Karpas-422 (cell line): Measurements from ENCODE around the gene LETM1. TPM values are rescaled to one million over a fixed set of nuclear protein-coding genes. Genes with fewer than 3 reads are reported as not detected.
"Not testable (repeated sequence)": the region's sequence is repeated elsewhere in the genome, so short reads cannot be mapped to it uniquely, and the experiment has no call there.

Experiments used
- DNase-seq: peaks from one replicate; pipeline ENCODE4 v3.0.0-alpha.2; 2015
- H2AFZ ChIP-seq: fragments of 200-600 bp; sonication (generic); 2 replicates; pipeline ENCODE4 v1.6.1; 2014; ENCODE audit warnings: antibody characterized with exemption, low read length, mixed read lengths
- H3K27ac ChIP-seq: fragments of 200-600 bp; sonication (generic); 2 replicates; pipeline ENCODE4 v1.5.1; 2014; ENCODE audit warnings: mild to moderate bottlenecking, low read length, moderate library complexity
- H3K27me3 ChIP-seq: fragments of 200-600 bp; sonication (generic); 2 replicates; pipeline ENCODE4 v1.6.1; 2014; ENCODE audit warnings: low read length, mixed read lengths
- H3K36me3 ChIP-seq: fragments of 200-600 bp; sonication (generic); 2 replicates; pipeline ENCODE4 v1.6.1; 2014; ENCODE audit warnings: low read length, mixed read lengths; ENCODE audit not compliant: insufficient read depth
- H3K4me1 ChIP-seq: fragments of 200-600 bp; sonication (generic); 2 replicates; pipeline ENCODE4 v1.6.1; 2014; ENCODE audit warnings: mild to moderate bottlenecking, low read length, mixed read lengths
- H3K4me2 ChIP-seq: fragments of 200-600 bp; sonication (generic); 2 replicates; pipeline ENCODE4 v1.6.1; 2014; ENCODE audit warnings: low read length, low read depth, mild to moderate bottlenecking; ENCODE audit not compliant: poor library complexity, severe bottlenecking
- H3K4me3 ChIP-seq: fragments of 200-600 bp; sonication (generic); 2 replicates; pipeline ENCODE4 v1.5.1; 2014; ENCODE audit warnings: mild to moderate bottlenecking, antibody characterized with exemption, low read length, mixed read lengths
- H3K79me2 ChIP-seq: fragments of 200-600 bp; sonication (generic); 2 replicates; pipeline ENCODE4 v1.6.1; 2014; ENCODE audit warnings: mild to moderate bottlenecking, low read length, mixed read lengths
- H3K9ac ChIP-seq: fragments of 200-600 bp; sonication (generic); 2 replicates; pipeline ENCODE4 v1.6.0; 2014; ENCODE audit warnings: low read length
- H3K9me2 ChIP-seq: fragments of 200-600 bp; sonication (generic), shearing (Covaris generic); replicated peaks from 2 replicates; pipeline ENCODE4 v1.6.0; 2014; ENCODE audit warnings: mild to moderate bottlenecking, low read length, moderate library complexity; ENCODE audit not compliant: insufficient read depth
- H3K9me3 ChIP-seq: fragments of 300-700, 200-600 bp; sonication (generic); 2 replicates; pipeline ENCODE4 v1.6.1; 2014; ENCODE audit warnings: low read length, mixed read lengths
- H4K20me1 ChIP-seq: fragments of 200-600 bp; sonication (generic); 2 replicates; pipeline ENCODE4 v1.6.1; 2014; ENCODE audit warnings: mild to moderate bottlenecking, antibody characterized with exemption, low read length, low read depth; ENCODE audit not compliant: insufficient read depth
- total RNA-seq: library from RNA; depleted of rRNA; stranded (reverse); fragments of >200 nt; shearing (Covaris generic); gene quantifications from 2 replicates; pipeline ENCODE4 v1.2.3, GENCODE V29; 2014; ENCODE audit warnings: low replicate concordance

Gene LETM1
- total RNA-seq, 1 experiment from 2014 or later, result 25.2 TPM

DNA sequence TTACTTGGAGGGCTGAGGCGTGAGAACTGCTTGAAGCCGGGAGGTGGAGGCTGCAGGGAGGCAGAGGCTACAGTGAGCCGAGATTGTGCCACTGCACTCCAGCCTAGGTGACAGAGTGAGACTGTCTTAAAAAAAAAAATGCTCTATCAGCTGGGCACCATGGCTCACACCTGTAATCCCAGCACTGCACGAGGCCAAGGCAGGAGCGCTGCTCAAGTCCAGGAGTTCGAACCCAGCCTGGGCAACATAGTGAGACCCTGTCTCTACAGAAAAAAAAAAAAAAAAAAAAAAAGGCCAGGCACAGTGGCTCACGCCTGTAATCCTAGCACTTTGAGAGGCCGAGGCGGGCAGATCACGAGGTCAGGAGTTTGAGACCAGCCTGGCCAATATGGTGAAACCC lies 11.3 kb downstream of the LETM1 start:
- H4K20me1 ChIP-seq, H3K27ac ChIP-seq, H3K4me1 ChIP-seq, H3K9ac ChIP-seq, H3K27me3 ChIP-seq, H3K4me2 ChIP-seq, H3K4me3 ChIP-seq, H3K9me3 ChIP-seq, H3K9me2 ChIP-seq, H2AFZ ChIP-seq, DNase-seq: not testable (repeated sequence)
- Histone ChIP-seq H3K36me3 (peaks cover 12% of the 10 kb centered on the region), H3K79me2 (peaks cover 60% of the 10 kb centered on the region)

DNA sequence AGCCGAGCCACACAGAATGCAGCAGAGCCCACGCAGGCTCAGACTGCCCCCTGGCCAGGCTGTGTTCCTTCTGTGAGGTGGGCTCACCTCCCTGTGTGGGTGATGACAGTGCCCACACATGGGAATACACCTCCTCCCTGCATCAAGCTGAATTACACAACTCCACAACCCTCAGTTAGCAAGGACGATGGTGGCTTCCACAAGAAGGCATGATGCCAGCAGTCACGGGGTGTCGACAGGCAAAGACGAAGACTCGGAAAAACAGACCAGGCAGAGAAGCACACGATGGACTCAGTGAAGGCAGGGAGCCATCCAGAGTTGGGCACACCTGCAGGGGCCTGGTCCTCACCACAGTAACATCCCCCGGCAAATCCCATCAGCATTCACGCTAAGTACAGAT lies 12.1 kb downstream of the LETM1 start:
- H3K9me3 ChIP-seq, result no peaks in the 10 kb centered on the region
- no peaks in the 10 kb centered on the region for H4K20me1 ChIP-seq
- no peak overlapping the region for H2AFZ ChIP-seq
- DNase-seq, result no peak
- no peak overlapping the region for H3K9ac ChIP-seq
- H3K79me2 ChIP-seq, result peaks cover 52% of the 10 kb centered on the region
- no peak overlapping the region for H3K4me3 ChIP-seq
- H3K4me1 ChIP-seq, result no peaks in the 10 kb centered on the region
- H3K4me2 ChIP-seq, result no peak overlapping the region
- H3K27me3 ChIP-seq, result no peaks in the 10 kb centered on the region
- H3K36me3 ChIP-seq, result peaks cover 18% of the 10 kb centered on the region
- H3K27ac ChIP-seq, result no peak overlapping the region
- no peaks in the 10 kb centered on the region for H3K9me2 ChIP-seq

DNA sequence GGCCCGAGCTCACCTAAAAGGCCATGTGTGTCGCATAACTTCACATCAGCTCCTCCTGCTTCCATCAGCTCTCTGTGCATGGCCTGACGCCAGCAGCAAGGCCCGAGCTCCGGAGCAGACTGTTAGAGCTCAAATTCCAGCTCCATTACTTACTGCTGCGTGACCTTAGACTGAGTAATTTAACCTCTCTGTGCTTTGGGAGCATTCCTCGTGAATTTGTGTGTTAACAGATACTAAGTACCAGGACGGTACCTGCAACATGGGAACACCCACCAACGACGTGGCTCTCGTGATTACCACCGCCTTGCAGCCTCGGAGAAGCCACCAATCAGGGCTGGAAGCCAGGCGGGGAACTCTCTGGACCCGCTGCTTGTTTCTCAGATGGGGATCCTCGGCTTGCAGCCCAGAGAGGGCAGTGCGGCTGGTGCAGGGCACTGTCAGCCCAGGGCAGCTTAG lies 12.9 kb downstream of the LETM1 start:
- H3K4me2 ChIP-seq, result no peak overlapping the region
- H4K20me1 ChIP-seq, result no peaks in the 10 kb centered on the region
- no peaks in the 10 kb centered on the region for H3K27me3 ChIP-seq
- H3K9ac ChIP-seq, result no peak overlapping the region
- H3K9me2 ChIP-seq, result no peaks in the 10 kb centered on the region
- no peak overlapping the region for H2AFZ ChIP-seq
- DNase-seq, result no peak
- H3K9me3 ChIP-seq, result no peaks in the 10 kb centered on the region
- H3K27ac ChIP-seq, result no peak overlapping the region
- no peak overlapping the region for H3K4me3 ChIP-seq
- peaks cover 22% of the 10 kb centered on the region for H3K36me3 ChIP-seq
- no peaks in the 10 kb centered on the region for H3K4me1 ChIP-seq
- peaks cover 49% of the 10 kb centered on the region for H3K79me2 ChIP-seq

DNA sequence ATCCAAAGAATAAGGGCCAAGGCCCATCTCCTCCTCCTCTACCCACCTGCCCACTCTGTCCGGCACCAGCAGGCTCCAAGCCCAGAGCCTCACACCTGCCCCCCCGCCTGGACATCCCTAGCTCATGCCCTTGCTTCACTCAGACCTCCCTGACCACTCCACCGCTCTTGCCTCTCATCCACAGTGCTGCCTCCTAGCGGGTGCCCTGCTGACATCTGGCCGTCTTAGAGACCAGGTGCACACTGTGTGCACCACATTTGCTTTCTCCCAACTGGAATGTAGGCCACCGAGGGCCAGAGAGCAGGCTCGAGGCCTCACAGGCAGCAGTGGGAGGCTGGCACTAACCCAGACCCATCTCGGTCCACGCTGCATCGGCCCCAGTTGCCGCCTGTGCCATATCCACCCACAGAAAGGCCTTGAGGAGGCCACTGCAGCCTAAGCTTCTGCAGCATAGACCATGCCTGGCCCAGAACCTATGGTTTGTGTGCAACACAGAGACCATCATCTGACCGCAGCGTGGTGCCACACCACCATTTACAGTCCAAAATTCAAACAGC lies 13.5 kb downstream of the LETM1 start:
- Histone ChIP-seq H3K27me3 (no peaks in the 10 kb centered on the region), H2AFZ (no peak overlapping the region), H3K4me2 (no peak overlapping the region), H3K27ac (no peak overlapping the region), H3K9ac (no peak overlapping the region), H3K4me3 (no peak overlapping the region), H3K9me2 (no peaks in the 10 kb centered on the region), H3K36me3 (peaks cover 22% of the 10 kb centered on the region), H3K4me1 (no peaks in the 10 kb centered on the region), H3K9me3 (no peaks in the 10 kb centered on the region), H4K20me1 (no peaks in the 10 kb centered on the region), H3K79me2 (peaks cover 48% of the 10 kb centered on the region)
- DNase-seq, result no peak

DNA sequence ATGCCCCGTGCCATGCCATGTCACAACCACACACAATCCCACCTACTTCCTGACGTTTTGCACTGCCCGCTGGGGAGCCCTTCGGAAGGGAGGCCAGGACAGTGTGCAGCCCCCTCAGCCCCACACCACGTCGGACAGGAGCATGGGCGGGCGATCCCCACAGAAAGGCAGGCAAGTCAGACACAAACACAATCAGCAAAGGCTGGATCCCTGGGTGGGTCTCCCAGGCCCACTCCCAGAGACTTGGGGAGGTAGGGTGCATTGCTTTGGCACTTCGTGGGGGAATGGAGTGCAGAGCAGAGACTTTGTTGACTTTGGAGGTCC lies 14.1 kb downstream of the LETM1 start:
- H3K79me2 ChIP-seq, result peaks cover 46% of the 10 kb centered on the region
- H4K20me1 ChIP-seq, result no peaks in the 10 kb centered on the region
- peaks cover 22% of the 10 kb centered on the region for H3K36me3 ChIP-seq

DNA sequence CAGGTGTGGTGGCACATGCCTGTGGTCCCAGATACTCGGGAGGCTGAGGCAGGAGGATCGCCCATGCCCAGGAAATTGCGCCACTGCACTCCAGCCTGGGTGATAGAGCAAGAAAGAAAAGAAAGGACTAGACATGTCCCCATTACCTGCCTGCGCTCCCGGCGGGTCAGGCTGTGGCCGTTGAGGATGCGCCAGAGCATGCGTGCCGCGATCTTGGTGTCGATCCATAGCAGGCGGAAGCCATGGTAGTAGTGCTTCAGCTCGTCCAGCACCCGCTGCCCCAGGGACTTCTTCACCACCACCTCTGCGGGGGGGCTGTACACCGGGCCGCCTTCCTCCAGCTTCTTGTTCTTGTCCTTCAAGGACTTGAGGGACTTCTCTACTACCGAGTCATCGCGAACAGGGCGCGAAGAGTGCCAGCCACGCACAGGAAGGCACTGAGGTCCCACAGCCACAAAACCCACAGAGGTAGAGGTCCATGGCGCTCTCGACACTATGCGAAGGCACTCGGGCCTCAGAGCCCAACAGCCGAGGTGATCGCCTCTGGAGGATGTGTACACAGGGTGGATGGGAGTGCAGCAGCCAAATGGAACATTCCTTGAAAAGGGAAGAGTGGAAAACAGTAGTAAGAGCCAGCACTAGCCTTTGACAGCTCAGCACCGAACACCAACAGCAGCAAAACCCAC lies 14.6 kb downstream of the LETM1 start:
- H4K20me1 ChIP-seq, result no peaks in the 10 kb centered on the region
- no peak for DNase-seq
- no peak overlapping the region for H3K27ac ChIP-seq
- no peaks in the 10 kb centered on the region for H3K4me1 ChIP-seq
- H3K27me3 ChIP-seq, result no peaks in the 10 kb centered on the region
- H2AFZ ChIP-seq, result no peak overlapping the region
- H3K9me3 ChIP-seq, result no peaks in the 10 kb centered on the region
- no peak overlapping the region for H3K4me3 ChIP-seq
- no peak overlapping the region for H3K9ac ChIP-seq
- H3K36me3 ChIP-seq, result peaks cover 17% of the 10 kb centered on the region
- H3K4me2 ChIP-seq, result no peak overlapping the region
- H3K9me2 ChIP-seq, result no peaks in the 10 kb centered on the region
- H3K79me2 ChIP-seq, result peaks cover 41% of the 10 kb centered on the region

More for the DNA sequence above, 14.1 kb downstream of the LETM1 start:
- H3K4me2 ChIP-seq, result no peak overlapping the region
- no peaks in the 10 kb centered on the region for H3K9me3 ChIP-seq
- H3K4me1 ChIP-seq, result no peaks in the 10 kb centered on the region
- no peak overlapping the region for H3K4me3 ChIP-seq
- no peak overlapping the region for H3K27ac ChIP-seq
- H3K27me3 ChIP-seq, result no peaks in the 10 kb centered on the region
- DNase-seq, result no peak
- H3K9me2 ChIP-seq, result no peaks in the 10 kb centered on the region
- no peak overlapping the region for H2AFZ ChIP-seq
- H3K9ac ChIP-seq, result no peak overlapping the region

DNA sequence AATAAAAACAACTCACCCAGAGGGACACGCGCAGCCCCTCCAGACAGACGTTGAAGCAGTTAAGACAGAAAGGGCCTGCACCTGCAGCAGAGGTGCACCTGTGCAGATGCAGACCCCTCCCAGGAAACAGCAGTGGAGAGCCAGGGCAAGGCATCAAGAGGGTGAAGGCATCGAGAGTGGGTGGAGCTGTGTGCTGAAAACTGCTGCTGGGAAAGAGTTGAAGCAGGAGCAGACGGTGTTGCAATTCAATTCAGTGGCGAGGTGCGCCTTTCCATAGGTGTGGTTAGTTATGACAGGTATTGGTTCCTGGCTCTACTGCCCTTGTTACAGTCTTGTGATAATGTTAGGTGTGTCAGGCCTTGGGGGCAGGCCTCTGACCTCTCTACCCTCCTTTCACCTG lies 16.7 kb downstream of the LETM1 start:
- Histone ChIP-seq H3K9me3 (no peaks in the 10 kb centered on the region), H3K79me2 (peaks cover 31% of the 10 kb centered on the region), H3K27me3 (no peaks in the 10 kb centered on the region), H3K36me3 (peaks cover 15% of the 10 kb centered on the region; the same call in 1 of the 2 replicates), H2AFZ (no peak overlapping the region), H3K4me1 (peaks cover 7% of the 10 kb centered on the region), H4K20me1 (no peaks in the 10 kb centered on the region), H3K4me2 (no peak overlapping the region), H3K4me3 (no peak overlapping the region), H3K9me2 (no peaks in the 10 kb centered on the region), H3K9ac (no peak overlapping the region), H3K27ac (no peak overlapping the region)
- no peak for DNase-seq

DNA sequence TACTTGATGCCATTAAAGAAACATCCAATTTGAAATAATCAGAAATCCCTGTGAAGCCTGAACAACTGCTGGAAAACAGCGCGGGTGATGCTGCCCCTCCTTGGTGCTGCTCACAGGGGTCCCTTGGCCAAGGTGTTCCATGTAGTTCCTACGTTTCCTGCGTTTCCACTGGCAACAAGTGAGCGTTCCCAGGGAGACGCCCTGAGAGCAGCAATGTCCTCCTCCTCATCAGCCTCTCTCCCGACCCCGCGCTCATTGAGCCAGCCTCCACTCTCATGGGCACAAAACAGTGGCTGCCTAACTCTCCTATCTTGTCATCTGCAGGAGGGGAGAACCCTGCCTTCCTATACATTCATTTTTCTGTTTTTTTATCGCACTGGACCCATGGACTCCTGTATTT lies 18.9 kb downstream of the LETM1 start:
- no peak for DNase-seq
- no peak overlapping the region for H3K4me3 ChIP-seq
- peaks cover 15% of the 10 kb centered on the region for H3K36me3 ChIP-seq
- H4K20me1 ChIP-seq, result no peaks in the 10 kb centered on the region
- no peaks in the 10 kb centered on the region for H3K27me3 ChIP-seq
- peaks cover 20% of the 10 kb centered on the region for H3K4me1 ChIP-seq
- H3K9me3 ChIP-seq, result no peaks in the 10 kb centered on the region
- H3K4me2 ChIP-seq, result no peak overlapping the region
- no peak overlapping the region for H3K9ac ChIP-seq
- H3K9me2 ChIP-seq, result no peaks in the 10 kb centered on the region
- peaks cover 10% of the 10 kb centered on the region for H3K79me2 ChIP-seq
- no peak overlapping the region for H2AFZ ChIP-seq
- H3K27ac ChIP-seq, result no peak overlapping the region
